Epithelial cell of esophagus (primary cell): ENCODE measurements around the gene ANXA10.

Source experiments
- DNase-seq: peaks from one replicate; pipeline ENCODE4 v3.0.0; 2010; ENCODE audit warnings: low read depth
- H3K4me3 ChIP-seq: 2 replicates; pipeline ENCODE4 v1.5.1; 2011; ENCODE audit warnings: mild to moderate bottlenecking, low read length, control low read depth
- CTCF ChIP-seq: IDR thresholded peaks from 2 replicates; pipeline ENCODE4 v1.5.1; 2011; ENCODE audit warnings: low read depth, mild to moderate bottlenecking, low read length, control low read depth, inconsistent platforms; ENCODE audit not compliant: insufficient read depth; ENCODE audit errors: missing control alignments

Gene ANXA10

GRCh38 chr4:168167714-168168284, 75.5 kb downstream of the ANXA10 start:
- no peak overlapping the region for H3K4me3 ChIP-seq
- DNase-seq = peak; percentile 40
- no peak for TF ChIP-seq CTCF

- H3K4me3 ChIP-seq = no peak overlapping the region
- no peak for DNase-seq
- no peak for TF ChIP-seq CTCF
Observed at GRCh38 chr4:168174308-168174707, 82.0 kb downstream of the ANXA10 start.

GRCh38 chr4:168177546-168178149, 85.3 kb downstream of the ANXA10 start:
- no peak overlapping the region for H3K4me3 ChIP-seq
- TF ChIP-seq CTCF = no peak
- DNase-seq = no peak

GRCh38 chr4:168183717-168184571, 91.6 kb downstream of the ANXA10 start:
- peak; percentile 56 for DNase-seq
- TF ChIP-seq CTCF = peak; percentile 60
- H3K4me3 ChIP-seq = no peak overlapping the region

DNA sequence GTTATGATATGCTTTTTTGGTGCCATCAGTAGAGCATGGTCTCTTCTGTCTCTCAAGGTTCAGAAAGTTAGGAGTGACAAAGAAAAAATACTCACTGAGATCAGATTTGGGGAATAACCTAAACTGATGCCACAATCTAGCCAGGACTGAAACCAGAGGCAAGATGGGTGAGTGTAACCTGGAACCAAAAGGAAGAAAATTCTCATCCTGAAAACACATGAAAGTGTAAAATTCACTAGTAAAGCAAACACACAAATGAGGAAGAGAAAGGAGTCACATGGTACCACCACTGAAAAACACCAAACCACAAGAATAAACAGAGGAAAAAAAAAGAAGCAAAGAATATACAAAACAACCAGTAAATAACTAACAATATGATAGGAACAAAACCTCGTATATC, 96.4 kb downstream of the ANXA10 start:
- TF ChIP-seq CTCF = no peak
- no peak for DNase-seq

DNA sequence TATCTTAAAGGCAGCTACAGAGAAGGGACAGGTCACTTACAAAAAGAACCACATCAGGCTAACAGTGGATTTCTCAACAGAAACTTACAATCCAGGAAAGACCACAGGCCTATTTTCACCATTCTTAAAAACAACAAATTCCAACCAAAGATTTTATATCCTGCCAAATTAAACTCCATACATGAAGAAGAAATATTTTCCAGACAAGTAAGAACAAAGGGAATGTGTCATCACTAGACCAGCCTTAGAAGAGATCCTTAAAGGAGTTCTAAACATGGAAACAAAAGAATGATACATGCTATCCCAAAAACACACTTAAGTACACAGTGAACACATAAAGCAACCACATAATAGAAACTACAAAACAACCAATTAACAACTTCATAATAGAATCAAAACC, 105.6 kb downstream of the ANXA10 start:
- TF ChIP-seq CTCF = no peak
- H3K4me3 ChIP-seq = no peak overlapping the region
- peak; percentile 51 for DNase-seq

More for the DNA sequence above, 96.4 kb downstream of the ANXA10 start:
- no peak overlapping the region for H3K4me3 ChIP-seq
